ENCODE measurements around the gene SEMA3E.
"Not testable (repeated sequence)": the region's sequence is repeated elsewhere in the genome, so short reads cannot be mapped to it uniquely, and the experiment has no call there.

SEMA3E gene

GRCh38 chr7:83466187-83466923 is 182.6 kb downstream of the SEMA3E start:
- H3K9ac ChIP-seq (ENCODE audit: low read length): no peak overlapping the region
- H4K91ac ChIP-seq (ENCODE audit: low read depth, low read length): no peak overlapping the region
- H3K18ac ChIP-seq (ENCODE audit: low read length): no peak overlapping the region
- WGBS (ENCODE audit: extremely low coverage, insufficient coverage, insufficient read length): no CpG with 5 or more reads among the region's 4 CpGs
- H2BK5ac ChIP-seq (ENCODE audit: low read depth, low read length, poor library complexity): no peak overlapping the region
- H3K27me3 ChIP-seq (ENCODE audit: insufficient read depth, low read length): no peaks in the 10 kb centered on the region
- H3K79me1 ChIP-seq (ENCODE audit: low read length): no peaks in the 10 kb centered on the region
- no peak overlapping the region for H4K8ac ChIP-seq (ENCODE audit: low read depth, low read length)
- H3K4me2 ChIP-seq (ENCODE audit: low read length): no peak overlapping the region
- no peak overlapping the region for H3K27ac ChIP-seq (ENCODE audit: low read depth, low read length)
- H2BK120ac ChIP-seq (ENCODE audit: insufficient read depth, low read length, poor library complexity): no peak overlapping the region
- H3K4me1 ChIP-seq (ENCODE audit: control insufficient read depth in 1 of 2, insufficient read depth in 2 of 2, low read length in 2 of 2): peaks cover 0 to 2% of the 10 kb centered on the region in 2 experiments
- no peaks in the 10 kb centered on the region for H3K36me3 ChIP-seq (ENCODE audit: control insufficient read depth in 1 of 2, insufficient read depth in 2 of 2, low read length in 2 of 2)
- no peaks in the 10 kb centered on the region for H3K9me3 ChIP-seq (ENCODE audit: insufficient read depth, low read depth, low read length)
- no peak overlapping the region for H3K4me3 ChIP-seq (ENCODE audit: low read depth, low read length)
- H3K79me2 ChIP-seq (ENCODE audit: control insufficient read depth, insufficient read depth, low read length, poor library complexity): no peaks in the 10 kb centered on the region
- DNase-seq: no peak
- H4K12ac ChIP-seq (ENCODE audit: low read depth, low read length): no peak overlapping the region
- no peak overlapping the region for H3K14ac ChIP-seq (ENCODE audit: low read length)
- H3K4ac ChIP-seq (ENCODE audit: low read depth, low read length): no peak overlapping the region
- no peak overlapping the region for H2AK5ac ChIP-seq (ENCODE audit: low read length)
- H3K23ac ChIP-seq (ENCODE audit: low read length): no peak overlapping the region
- no peak overlapping the region for H2BK12ac ChIP-seq (ENCODE audit: low read length)
- H2AFZ ChIP-seq (ENCODE audit: insufficient read depth, low read length, poor library complexity): no peak overlapping the region

GRCh38 chr7:83465643-83466042 is 183.3 kb downstream of the SEMA3E start:
- H4K12ac ChIP-seq (ENCODE audit: low read depth, low read length): no peak overlapping the region
- H2BK120ac ChIP-seq (ENCODE audit: insufficient read depth, low read length, poor library complexity): no peak overlapping the region
- H3K27me3 ChIP-seq (ENCODE audit: insufficient read depth, low read length): no peaks in the 10 kb centered on the region
- H3K23ac ChIP-seq (ENCODE audit: low read length): no peak overlapping the region
- H3K27ac ChIP-seq (ENCODE audit: low read depth, low read length): no peak overlapping the region
- no peak overlapping the region for H2BK12ac ChIP-seq (ENCODE audit: low read length)
- no peak overlapping the region for H3K9ac ChIP-seq (ENCODE audit: low read length)
- DNase-seq: no peak
- H3K4ac ChIP-seq (ENCODE audit: low read depth, low read length): no peak overlapping the region
- no peak overlapping the region for H3K18ac ChIP-seq (ENCODE audit: low read length)
- no peak overlapping the region for H2BK5ac ChIP-seq (ENCODE audit: low read depth, low read length, poor library complexity)
- no peak overlapping the region for H4K91ac ChIP-seq (ENCODE audit: low read depth, low read length)
- H3K79me2 ChIP-seq (ENCODE audit: control insufficient read depth, insufficient read depth, low read length, poor library complexity): no peaks in the 10 kb centered on the region
- H3K14ac ChIP-seq (ENCODE audit: low read length): no peak overlapping the region
- no peak overlapping the region for H3K4me3 ChIP-seq (ENCODE audit: low read depth, low read length)
- no peak overlapping the region for H2AK5ac ChIP-seq (ENCODE audit: low read length)
- peaks cover 0 to 2% of the 10 kb centered on the region in 2 experiments for H3K4me1 ChIP-seq (ENCODE audit: control insufficient read depth in 1 of 2, insufficient read depth in 2 of 2, low read length in 2 of 2)
- H3K79me1 ChIP-seq (ENCODE audit: low read length): no peaks in the 10 kb centered on the region
- H3K36me3 ChIP-seq (ENCODE audit: control insufficient read depth in 1 of 2, insufficient read depth in 2 of 2, low read length in 2 of 2): no peaks in the 10 kb centered on the region
- no CpG with 5 or more reads among the region's 4 CpGs for WGBS (ENCODE audit: extremely low coverage, insufficient coverage, insufficient read length)
- no peak overlapping the region for H4K8ac ChIP-seq (ENCODE audit: low read depth, low read length)
- no peak overlapping the region for H3K4me2 ChIP-seq (ENCODE audit: low read length)
- no peaks in the 10 kb centered on the region for H3K9me3 ChIP-seq (ENCODE audit: insufficient read depth, low read depth, low read length)
- H2AFZ ChIP-seq (ENCODE audit: insufficient read depth, low read length, poor library complexity): no peak overlapping the region

GRCh38 chr7:83461820-83462219 is 187.1 kb downstream of the SEMA3E start:
- H4K12ac ChIP-seq (ENCODE audit: low read depth, low read length); H3K27me3 ChIP-seq (ENCODE audit: insufficient read depth, low read length); H2AFZ ChIP-seq (ENCODE audit: insufficient read depth, low read length, poor library complexity); DNase-seq; H3K27ac ChIP-seq (ENCODE audit: low read depth, low read length); H2BK120ac ChIP-seq (ENCODE audit: insufficient read depth, low read length, poor library complexity); H3K23ac ChIP-seq (ENCODE audit: low read length); H2BK5ac ChIP-seq (ENCODE audit: low read depth, low read length, poor library complexity); H3K36me3 ChIP-seq (ENCODE audit: control insufficient read depth in 1 of 2, insufficient read depth in 2 of 2, low read length in 2 of 2); H4K91ac ChIP-seq (ENCODE audit: low read depth, low read length); H3K14ac ChIP-seq (ENCODE audit: low read length); H4K8ac ChIP-seq (ENCODE audit: low read depth, low read length); H3K4me2 ChIP-seq (ENCODE audit: low read length); H2BK12ac ChIP-seq (ENCODE audit: low read length); H2AK5ac ChIP-seq (ENCODE audit: low read length); H3K9ac ChIP-seq (ENCODE audit: low read length); H3K4me3 ChIP-seq (ENCODE audit: low read depth, low read length); H3K4ac ChIP-seq (ENCODE audit: low read depth, low read length); H3K18ac ChIP-seq (ENCODE audit: low read length); H3K79me1 ChIP-seq (ENCODE audit: low read length); H3K9me3 ChIP-seq (ENCODE audit: insufficient read depth, low read depth, low read length); H3K79me2 ChIP-seq (ENCODE audit: control insufficient read depth, insufficient read depth, low read length, poor library complexity); H3K4me1 ChIP-seq (ENCODE audit: control insufficient read depth in 1 of 2, insufficient read depth in 2 of 2, low read length in 2 of 2): not testable (repeated sequence)
- WGBS (ENCODE audit: extremely low coverage, insufficient coverage, insufficient read length): no CpG with 5 or more reads among the region's 15 CpGs

- H3K18ac ChIP-seq (ENCODE audit: low read length); H3K23ac ChIP-seq (ENCODE audit: low read length); H3K27ac ChIP-seq (ENCODE audit: low read depth, low read length); H3K79me2 ChIP-seq (ENCODE audit: control insufficient read depth, insufficient read depth, low read length, poor library complexity); H2BK120ac ChIP-seq (ENCODE audit: insufficient read depth, low read length, poor library complexity); H3K4ac ChIP-seq (ENCODE audit: low read depth, low read length); H3K79me1 ChIP-seq (ENCODE audit: low read length); H3K4me1 ChIP-seq (ENCODE audit: control insufficient read depth in 1 of 2, insufficient read depth in 2 of 2, low read length in 2 of 2); H2BK12ac ChIP-seq (ENCODE audit: low read length); H4K8ac ChIP-seq (ENCODE audit: low read depth, low read length); H3K9me3 ChIP-seq (ENCODE audit: insufficient read depth, low read depth, low read length); H3K9ac ChIP-seq (ENCODE audit: low read length); H3K4me3 ChIP-seq (ENCODE audit: low read depth, low read length); H3K14ac ChIP-seq (ENCODE audit: low read length); H2BK5ac ChIP-seq (ENCODE audit: low read depth, low read length, poor library complexity); DNase-seq; H3K27me3 ChIP-seq (ENCODE audit: insufficient read depth, low read length); H4K12ac ChIP-seq (ENCODE audit: low read depth, low read length); H2AK5ac ChIP-seq (ENCODE audit: low read length); H4K91ac ChIP-seq (ENCODE audit: low read depth, low read length); H2AFZ ChIP-seq (ENCODE audit: insufficient read depth, low read length, poor library complexity); H3K36me3 ChIP-seq (ENCODE audit: control insufficient read depth in 1 of 2, insufficient read depth in 2 of 2, low read length in 2 of 2); H3K4me2 ChIP-seq (ENCODE audit: low read length): not testable (repeated sequence)
- no CpG with 5 or more reads among the region's 18 CpGs for WGBS (ENCODE audit: extremely low coverage, insufficient coverage, insufficient read length)
These were observed 188.8 kb downstream of the SEMA3E start for GRCh38 chr7:83459930-83460653.

Data from trophoblast cell (in vitro differentiated cells and primary cell).